HUDEP-2 (cell line): ENCODE results near the gene ETS1.

Experiments used
- DNase-seq, 76 experiments: peaks; one replicate each; lab custom pipeline; 2025; ENCODE audit not compliant: unreplicated experiment in 76 of 76; lab: John Stamatoyannopoulos, UW

ETS1 gene

GRCh38 chr11:128596250-128596649 lies 8.9 kb upstream of the ETS1 start:
- DNase-seq = no peak

- DNase-seq = no peak
Measured at GRCh38 chr11:128595775-128596174, 8.4 kb upstream of the ETS1 start.

DNA sequence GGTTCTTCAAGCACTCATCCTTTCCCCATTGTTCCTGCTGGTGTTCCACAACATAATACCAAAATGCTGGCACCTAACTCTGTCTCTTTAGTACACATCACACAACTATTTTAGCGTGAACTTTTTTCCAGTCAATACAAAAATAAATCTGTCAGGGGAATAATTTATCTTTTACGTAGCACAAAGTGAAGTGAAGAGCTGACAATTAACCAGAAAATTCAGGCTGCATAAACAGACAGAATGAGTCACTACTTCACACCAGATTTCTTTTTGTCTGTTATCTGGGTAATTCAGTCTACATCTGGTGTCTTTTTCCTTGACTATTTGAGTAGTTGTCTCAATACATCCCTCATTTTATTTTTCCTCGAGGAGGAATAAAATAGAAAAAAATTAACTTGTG lies 7.9 kb upstream of the ETS1 start:
- no peak for DNase-seq

GRCh38 chr11:128594226-128594625 lies 6.9 kb upstream of the ETS1 start:
- DNase-seq = no peak

DNA sequence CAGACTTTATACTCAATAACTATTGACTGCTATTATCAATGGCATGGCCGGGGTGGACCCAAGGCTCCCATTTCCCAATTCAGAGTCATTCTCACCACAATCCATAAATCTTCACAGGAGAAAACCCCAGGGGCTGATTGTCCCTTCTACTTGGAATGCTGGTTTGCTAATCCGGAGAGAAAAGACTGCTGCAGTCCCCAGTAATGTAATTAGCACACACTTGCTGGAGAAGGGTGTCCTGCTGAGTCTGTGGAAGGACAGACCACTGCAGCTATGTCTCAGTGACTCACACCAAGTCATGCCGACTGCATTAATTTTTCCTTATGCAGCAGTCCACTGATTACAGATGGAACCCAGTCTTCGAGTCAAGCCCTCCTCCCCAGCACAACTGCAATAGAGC lies 5.9 kb upstream of the ETS1 start:
- no peak for DNase-seq

GRCh38 chr11:128592454-128592853 lies 5.1 kb upstream of the ETS1 start:
- no peak for DNase-seq

DNA sequence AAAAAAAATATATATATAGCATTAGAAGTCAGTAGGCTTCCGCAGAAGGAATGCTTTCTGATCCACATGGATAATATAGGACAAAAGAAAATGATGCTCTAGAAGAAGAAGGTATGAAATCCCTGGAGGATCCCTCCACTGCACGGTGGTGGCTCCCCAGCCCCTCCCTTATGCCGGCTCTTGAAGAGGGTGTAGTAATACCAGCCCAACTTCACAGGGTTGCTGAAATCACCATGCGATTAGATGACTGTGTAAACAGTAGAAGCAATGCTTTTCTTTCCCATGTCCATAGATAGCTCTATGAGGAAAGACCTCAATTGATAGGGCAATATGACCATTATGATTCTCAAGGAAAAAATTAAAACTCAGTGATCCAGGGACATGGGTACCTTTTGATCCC lies 3.2 kb upstream of the ETS1 start:
- DNase-seq = no peak

GRCh38 chr11:128589998-128590397 lies 2.6 kb upstream of the ETS1 start:
- DNase-seq = no peak

DNA sequence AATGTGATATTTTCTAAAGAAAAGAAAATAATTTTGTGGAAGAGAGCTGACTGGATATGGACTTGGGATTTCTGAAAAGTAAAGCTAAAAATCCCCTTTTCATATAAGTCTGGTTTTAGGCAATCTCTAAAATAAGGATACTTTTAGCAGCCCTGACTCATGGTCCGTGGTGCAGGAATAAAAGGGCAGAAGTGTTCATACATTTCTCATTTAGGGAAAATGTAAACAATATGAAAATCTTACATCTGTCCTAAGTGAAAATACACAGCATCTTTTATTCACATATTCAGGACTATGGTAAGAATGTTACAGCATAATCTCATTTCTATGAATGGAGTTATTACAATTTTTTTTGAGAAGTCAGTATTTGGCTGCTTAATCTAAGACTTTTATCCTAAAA lies 735 bp upstream of the ETS1 start:
- DNase-seq = no peak

- no peak for DNase-seq
Measured at GRCh38 chr11:128586689-128587088, 669 bp downstream of the ETS1 start.

GRCh38 chr11:128585498-128586238 lies 1.7 kb downstream of the ETS1 start:
- DNase-seq = no peak

GRCh38 chr11:128584253-128584652 lies 3.1 kb downstream of the ETS1 start:
- no peak for DNase-seq

GRCh38 chr11:128582496-128583366 lies 4.6 kb downstream of the ETS1 start:
- no peak for DNase-seq

DNA sequence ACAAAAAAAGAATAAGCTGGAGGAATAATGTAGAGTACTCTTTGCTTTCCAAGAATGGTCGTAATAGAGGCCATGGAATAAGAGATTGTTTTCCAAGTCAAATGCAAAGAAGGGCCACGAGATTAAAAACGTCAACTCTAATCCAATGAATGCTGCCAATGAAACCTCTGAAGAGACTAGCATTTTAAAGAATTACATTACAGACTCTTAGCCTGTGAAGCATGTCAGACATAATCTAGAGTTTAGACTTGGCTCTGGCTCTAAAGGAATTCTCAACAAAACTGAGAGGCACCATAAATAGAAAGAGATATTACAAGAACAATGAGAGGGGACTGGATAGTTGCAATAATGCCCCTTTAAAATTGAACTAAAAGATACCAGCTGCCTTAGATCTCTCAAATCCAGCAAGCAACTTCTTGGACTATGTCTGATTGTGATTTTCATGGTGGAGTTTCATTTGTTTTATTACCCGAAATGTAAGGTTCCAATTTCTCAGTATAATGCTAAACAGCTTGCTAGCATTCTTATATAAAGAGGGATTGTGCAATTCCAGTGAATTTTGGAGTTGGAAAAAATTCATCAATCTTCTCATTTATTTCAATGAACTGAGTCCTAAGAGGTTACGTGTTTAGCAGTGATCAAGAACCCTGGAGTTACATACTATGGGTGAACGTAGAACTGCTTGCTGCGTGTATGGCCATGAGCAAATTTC lies 5.6 kb downstream of the ETS1 start:
- DNase-seq = no peak

- no peak for DNase-seq
Measured at GRCh38 chr11:128580612-128581011, 6.7 kb downstream of the ETS1 start.

DNA sequence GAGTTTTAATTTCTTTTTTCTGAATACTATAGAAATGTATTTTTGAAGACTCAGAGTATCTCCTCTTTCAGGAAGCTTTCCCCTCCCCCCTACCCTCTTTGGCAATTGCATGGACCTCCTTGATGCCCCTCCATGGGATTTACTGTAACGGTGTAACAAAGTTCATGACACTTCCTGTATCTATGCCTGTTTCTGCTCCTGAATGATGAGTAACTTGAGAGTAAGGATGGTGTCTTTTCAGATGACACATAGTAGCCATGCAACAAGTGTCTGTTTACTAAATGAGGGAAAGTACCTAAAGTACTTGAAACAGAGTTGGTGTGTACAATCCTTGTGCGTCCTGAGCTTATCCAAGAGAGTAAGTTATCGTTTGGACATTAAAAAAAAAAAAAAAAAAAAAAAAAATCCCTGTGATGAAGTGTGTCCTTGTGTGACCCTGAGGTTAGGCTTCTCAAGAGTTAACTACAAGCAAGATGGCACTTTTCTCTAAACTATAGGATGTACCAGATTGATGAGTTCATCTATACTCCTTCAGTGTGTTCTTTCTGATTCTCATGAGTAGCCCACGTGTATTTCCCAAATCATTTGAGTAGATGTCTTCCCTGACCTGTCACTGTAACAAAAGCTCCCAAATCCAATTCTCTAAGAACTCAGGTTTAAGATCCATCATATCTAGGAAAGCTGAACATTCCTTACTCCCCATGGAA lies 7.4 kb downstream of the ETS1 start:
- no peak for DNase-seq

- no peak for DNase-seq
Measured at GRCh38 chr11:128576555-128576954, 10.8 kb downstream of the ETS1 start.

DNA sequence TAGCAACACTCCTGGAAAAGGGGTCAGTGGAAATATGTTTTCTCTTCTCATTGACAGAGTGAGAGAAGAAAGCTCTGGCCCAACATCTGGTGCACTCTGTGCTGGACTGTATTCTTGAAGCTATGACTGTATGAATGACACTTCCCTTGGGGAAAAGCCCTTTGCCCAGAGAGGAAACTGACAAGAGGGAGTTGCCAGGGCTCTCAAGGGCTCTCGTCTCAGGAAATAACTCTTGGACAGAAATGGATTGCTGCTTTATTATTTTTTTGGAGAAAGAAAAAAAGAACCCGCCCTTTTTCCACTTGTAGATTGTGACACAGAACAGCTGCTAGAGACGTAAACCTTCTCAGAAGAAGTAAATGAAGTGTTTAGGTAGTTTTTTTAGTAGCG lies 11.4 kb downstream of the ETS1 start:
- DNase-seq = no peak

DNA sequence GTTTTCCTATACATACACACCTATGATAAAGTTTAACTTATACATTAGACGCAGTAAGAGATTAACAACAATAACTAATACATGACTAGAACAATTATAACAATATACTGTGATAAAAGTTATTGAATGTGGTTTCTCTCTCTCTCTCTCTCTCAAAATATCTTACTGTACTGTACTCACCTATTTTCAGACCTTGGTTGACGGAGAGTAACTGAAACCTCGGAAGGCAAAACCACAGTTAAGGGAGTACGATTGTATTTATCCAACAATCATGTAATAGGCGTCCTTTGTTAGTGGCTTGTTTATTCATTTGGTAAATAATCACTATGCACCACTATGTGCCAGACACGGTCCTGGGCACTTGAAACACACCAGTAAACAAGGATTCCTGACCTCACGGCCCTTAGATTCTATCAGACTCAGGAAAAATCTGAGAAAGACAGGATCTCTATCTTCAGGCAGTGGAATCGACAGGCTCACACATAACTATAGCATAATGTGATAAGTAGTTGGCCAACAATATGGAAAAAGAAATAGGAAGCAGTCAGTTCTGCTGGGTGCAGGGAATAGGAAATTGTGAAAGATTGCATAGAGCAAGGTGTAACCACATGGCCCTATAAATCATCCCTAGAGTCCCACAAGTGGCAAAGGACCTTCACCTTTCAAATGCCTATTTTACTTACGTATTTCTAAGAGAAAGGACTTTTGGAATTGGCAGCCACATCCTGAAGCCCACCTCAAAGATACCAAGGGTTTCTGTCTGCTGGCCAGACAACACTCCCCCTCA lies 12.0 kb downstream of the ETS1 start:
- no peak for DNase-seq

DNA sequence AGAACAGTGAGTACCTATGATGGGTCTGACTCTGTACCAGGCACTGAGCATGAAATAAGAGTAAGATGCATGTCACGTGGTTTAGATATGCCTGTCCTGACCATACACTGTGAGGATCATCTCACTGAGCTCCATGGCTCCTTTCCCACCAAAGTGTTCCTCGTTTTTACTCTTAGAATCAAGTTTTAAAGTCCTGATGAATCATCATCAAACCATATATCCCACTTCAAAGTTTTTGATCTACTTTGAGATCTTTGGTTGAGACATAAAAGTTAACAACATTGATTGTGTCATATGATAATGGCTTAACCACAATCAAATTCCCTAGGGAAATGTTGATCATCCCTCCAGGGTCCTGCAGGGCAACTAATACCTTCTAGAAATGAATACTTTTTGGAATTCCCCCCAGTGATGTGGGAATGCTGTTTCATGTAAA lies 12.8 kb downstream of the ETS1 start:
- no peak for DNase-seq
